Fibroblast of skin of back (primary cell): ENCODE data around the gene TTC28.
"Not testable (repeated sequence)": the region's sequence is repeated elsewhere in the genome, so short reads cannot be mapped to it uniquely, and the experiment has no call there.

Experiments
- DNase-seq: peaks from one replicate; pipeline ENCODE4 v3.0.0-alpha.2; 2013

The TTC28 gene

GRCh38 chr22:28402060-28402459 lies 277.6 kb downstream of the TTC28 start:
- DNase-seq = no peak

DNA sequence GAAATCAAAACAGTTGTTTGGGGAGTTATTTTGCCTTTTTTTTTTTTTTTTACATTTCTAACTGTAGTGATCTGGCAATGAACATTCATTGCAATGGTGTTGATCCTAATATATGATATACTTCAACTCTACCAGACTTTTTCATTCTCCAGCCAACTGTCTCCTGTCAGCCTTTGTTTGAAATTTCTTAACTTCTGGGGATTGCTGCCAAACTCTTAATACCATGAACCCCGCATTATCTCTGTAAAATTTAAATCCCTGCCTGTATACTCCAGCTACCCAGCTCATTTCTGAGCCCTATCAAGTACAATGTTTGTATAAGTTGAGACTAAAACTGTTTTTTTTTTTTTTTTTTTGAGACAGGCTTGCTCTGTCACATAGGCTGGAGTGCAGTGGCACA lies 280.7 kb downstream of the TTC28 start:
- no peak for DNase-seq

- no peak for DNase-seq
These were observed 281.3 kb downstream of the TTC28 start for GRCh38 chr22:28398355-28398754.

- DNase-seq = no peak
These were observed 282.3 kb downstream of the TTC28 start for GRCh38 chr22:28397306-28397705.

DNA sequence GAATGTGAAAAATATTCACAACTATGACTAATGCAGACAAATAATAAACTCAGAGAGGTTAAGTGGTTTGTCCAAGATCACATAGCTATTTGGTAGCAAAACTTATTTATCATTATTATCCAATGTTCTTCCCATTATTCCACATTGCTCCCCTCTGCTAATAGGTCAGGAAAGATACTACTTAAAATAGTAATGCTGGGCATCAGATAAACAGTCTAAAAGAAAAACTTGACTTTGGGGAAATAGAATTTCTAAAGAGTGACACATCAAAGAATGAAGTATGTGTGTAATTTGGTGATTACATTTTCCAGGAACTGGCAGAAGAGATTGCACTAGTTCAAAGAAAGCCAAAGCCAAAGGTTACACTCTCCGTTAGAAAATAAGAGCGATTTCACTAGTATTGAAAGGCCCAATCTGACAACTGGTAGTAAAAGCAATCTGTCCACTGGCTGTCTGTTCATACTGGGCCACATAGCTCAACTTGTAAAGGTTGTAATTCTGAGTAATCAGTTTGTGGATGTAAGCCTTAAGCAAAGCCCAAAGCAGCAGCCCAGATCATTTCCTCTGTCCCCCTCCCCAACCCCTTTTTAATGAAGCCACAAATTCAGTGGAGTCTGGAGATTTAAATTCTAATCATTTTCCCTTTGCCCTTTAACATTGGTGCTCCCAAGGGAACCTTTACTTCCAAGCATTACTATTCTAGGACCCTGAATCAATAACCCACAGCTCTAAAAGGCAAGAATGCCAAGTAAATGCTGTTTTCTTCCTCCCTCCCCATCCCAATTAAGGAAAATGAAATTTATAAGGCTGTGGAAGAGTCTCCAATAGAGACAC lies 283.5 kb downstream of the TTC28 start:
- DNase-seq = peak; percentile 48

GRCh38 chr22:28395520-28395919 lies 284.1 kb downstream of the TTC28 start:
- no peak for DNase-seq

DNA sequence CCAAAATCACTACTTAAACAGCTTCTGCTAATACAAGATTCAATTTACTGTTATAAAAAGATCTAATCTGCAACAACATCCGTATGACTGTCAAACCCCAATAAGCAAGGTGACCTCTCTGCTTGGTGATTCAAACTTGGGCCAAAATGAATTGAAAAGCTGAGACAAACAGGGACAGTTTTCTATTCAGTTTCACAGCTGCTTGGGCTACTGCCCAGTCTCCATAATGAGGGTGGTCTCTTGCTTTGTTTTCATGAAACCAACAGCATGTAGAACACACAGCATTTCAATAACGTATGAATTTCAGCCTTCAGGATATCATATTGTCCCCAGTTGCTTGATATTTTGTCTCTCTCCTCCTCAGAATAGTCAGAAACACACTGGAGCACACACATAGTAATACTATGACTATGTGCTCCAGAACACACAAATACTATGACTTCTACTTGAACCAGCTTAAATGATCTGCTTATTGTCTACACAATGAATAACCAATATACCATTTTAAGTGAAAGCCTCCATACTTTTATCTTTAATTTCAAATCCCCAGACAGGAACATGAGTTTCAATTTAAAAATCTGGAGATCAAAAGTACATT lies 285.0 kb downstream of the TTC28 start:
- DNase-seq = no peak

GRCh38 chr22:28381429-28382167 lies 298.0 kb downstream of the TTC28 start:
- peak; percentile 72 for DNase-seq

DNA sequence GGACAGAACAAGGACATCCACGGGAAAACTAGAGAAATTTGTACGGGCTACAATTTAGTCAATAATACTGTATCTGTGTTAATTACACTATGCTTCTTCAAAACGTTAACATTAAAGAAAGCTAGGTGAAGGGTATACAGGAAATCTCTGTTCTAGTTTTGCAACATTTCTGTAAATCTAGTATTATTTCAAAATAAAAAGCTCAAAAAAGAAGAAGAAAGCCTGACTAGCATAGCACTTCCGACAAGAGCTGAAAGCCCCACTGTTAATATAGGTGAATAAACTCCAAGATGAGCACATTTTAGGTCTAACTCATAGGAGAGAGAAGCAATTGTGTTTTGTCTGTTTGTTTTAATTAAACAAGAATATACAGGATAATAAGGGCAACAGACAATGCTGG lies 299.7 kb downstream of the TTC28 start:
- no peak for DNase-seq

DNA sequence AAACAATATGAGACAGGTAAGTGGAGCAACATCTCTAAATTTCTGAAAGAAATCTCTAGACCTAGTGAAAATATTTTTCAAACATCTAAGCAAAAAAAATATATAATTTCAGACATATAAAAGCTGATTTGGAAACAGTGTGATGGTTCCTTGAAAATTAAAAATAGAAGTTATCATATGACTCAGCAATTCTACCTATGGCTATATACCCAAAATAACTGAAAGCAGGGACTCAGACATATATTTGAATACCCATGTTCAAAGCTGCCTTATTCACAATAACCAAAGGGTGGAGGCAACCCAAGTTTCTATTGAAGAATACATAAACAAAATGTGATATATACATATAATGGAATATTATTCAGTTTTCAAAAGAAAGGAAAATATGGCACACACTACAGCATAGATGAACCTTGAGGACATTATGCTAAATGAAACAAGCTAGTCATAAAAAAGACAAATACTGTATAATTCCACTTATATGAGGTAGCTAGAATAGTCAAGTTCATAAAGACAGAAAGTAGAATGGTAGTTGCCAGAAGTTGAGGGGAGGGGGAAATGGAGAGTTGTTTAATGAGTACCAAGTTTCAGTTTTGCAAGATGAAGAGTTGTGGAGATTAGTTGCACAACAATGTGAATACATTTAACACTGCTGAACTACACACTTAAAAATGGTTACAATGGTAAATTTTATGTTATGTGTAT lies 300.4 kb downstream of the TTC28 start:
- no peak for DNase-seq

- DNase-seq = no peak
These were observed 303.7 kb downstream of the TTC28 start for GRCh38 chr22:28375761-28376534.

- peak; percentile 58 for DNase-seq
These were observed 305.8 kb downstream of the TTC28 start for GRCh38 chr22:28373831-28374230.

- no peak for DNase-seq
These were observed 309.8 kb downstream of the TTC28 start for GRCh38 chr22:28369854-28370253.

DNA sequence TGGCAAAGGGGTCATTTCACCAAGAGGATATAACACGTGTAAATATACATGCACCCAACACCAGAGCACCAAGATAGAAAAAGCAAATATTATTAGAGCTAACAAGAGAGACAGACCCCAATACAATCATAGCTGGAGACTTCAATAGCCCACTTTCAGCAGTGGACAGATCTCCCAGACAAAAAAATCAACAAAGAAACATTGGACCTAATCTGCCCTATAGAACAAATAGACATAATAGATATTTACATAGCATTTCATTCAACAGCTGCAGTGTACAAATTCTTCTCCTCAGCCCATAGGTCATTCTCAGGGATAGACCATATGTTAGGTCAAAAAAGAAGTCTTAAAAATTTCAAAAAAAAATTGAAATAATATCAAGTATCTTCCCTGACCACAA lies 312.8 kb downstream of the TTC28 start:
- no peak for DNase-seq

DNA sequence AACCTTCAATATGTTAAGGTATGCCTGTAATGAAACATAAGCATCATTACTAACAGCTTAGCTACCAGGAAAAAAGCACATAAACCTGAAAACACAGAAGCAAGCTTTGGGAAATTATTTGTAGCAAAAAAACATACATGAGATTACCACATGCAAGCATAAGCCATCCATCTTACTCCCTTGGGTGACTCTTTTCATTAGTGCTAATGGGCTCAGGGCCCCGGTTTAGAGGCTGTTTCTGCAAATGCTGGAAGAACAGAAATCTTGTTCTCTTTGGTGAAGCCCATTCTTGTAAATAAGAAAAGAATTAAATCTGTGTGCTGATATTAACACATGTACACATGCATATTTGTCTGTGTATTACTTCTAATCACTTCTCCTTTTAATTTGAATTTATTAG lies 314.3 kb downstream of the TTC28 start:
- no peak for DNase-seq

- DNase-seq = not testable (repeated sequence)
These were observed 315.5 kb downstream of the TTC28 start for GRCh38 chr22:28364105-28364504.

DNA sequence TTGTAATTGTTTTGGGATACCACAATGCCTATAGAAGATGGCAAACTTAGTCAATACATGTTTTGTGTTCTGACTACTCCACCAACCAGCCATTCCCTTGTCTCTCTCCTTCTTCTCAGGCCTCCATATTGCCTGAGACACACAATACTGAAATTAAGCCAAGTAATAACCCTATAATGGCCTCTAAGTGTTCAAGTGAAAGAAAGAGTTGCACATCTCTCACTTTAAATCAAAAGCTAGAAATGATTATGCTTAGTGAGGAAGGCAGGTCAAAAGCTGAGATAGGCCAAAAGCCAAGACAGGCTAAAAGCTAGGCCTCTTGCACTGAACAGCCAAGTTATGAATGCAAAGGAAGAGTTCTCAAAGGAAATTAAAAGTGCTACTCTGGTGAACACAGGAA lies 318.7 kb downstream of the TTC28 start:
- DNase-seq = no peak

DNA sequence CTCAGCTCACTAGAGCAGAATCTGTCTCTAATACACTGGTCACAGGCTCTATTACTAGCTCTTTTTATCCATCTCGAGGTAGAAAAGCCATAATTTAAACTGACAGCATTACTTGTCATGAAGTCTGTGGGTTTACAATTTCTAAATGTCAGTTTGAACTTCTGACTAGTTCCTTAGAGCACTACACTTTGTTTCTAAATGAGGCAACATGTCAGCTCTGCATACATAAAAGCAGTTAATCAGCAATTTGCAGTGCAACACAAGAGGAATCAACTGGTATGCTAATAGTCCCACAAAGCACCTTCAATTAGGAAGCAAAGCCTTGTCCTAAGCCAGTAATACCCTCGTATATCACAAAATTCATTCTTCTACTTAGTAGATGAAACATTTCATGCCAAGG lies 321.3 kb downstream of the TTC28 start:
- DNase-seq = no peak

DNA sequence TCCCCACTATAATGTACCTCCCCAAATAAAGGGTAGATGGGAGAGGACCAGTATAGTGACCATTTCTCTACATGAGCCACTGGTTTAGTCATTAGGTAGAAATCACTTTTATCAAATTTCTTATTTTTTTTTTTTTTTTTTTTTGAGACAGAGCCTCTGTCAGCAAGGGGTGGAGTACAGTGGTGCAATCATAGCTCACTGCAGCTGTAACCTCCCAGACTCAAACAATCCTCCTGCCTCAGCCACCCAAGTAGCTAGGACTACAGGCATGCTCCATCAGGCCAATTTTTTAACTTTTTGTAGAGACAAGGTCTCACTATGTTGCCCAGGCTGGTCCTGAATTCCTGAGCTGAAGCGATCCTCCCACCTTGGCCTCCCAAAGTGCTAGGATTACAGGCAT lies 322.4 kb downstream of the TTC28 start:
- no peak for DNase-seq

DNA sequence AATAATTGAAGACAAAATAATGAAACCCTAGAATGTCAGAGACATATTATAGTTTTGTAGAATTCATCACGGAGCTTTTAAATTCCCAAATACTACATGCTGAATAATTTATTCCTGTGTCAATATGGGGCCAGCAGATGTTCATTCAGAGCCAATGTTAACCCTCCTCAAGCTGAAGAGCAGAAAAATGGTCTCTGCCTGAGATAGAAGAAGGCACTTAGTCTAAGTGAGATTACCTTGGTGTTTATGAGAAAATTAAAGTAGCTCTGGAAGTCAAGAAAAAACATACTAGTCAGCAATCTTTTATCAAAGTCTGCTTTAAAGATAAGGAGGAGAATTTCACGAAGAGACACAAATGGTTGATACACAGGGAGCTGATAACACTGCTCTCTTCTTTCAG lies 328.2 kb downstream of the TTC28 start:
- DNase-seq = no peak

- DNase-seq = no peak
These were observed 330.7 kb downstream of the TTC28 start for GRCh38 chr22:28348613-28349609.
